H54 (cell line): Measurements from ENCODE around the gene TPRG1.

ENCODE experiments used
- DNase-seq: peaks from one replicate; pipeline ENCODE4 v3.0.0; 2011; ENCODE audit warnings: low spot score, mixed read lengths; ENCODE audit not compliant: insufficient read length
- FAIRE-seq: peaks from 3 replicates; lab custom pipeline; 2011; peaks lifted over from hg19 to GRCh38; lab: Jason Lieb, UNC
- POLR2A ChIP-seq: IDR thresholded peaks from 2 replicates; pipeline ENCODE4 v1.6.1; 2011; ENCODE audit warnings: low read depth, mild to moderate bottlenecking, low read length

TPRG1 gene

DNA sequence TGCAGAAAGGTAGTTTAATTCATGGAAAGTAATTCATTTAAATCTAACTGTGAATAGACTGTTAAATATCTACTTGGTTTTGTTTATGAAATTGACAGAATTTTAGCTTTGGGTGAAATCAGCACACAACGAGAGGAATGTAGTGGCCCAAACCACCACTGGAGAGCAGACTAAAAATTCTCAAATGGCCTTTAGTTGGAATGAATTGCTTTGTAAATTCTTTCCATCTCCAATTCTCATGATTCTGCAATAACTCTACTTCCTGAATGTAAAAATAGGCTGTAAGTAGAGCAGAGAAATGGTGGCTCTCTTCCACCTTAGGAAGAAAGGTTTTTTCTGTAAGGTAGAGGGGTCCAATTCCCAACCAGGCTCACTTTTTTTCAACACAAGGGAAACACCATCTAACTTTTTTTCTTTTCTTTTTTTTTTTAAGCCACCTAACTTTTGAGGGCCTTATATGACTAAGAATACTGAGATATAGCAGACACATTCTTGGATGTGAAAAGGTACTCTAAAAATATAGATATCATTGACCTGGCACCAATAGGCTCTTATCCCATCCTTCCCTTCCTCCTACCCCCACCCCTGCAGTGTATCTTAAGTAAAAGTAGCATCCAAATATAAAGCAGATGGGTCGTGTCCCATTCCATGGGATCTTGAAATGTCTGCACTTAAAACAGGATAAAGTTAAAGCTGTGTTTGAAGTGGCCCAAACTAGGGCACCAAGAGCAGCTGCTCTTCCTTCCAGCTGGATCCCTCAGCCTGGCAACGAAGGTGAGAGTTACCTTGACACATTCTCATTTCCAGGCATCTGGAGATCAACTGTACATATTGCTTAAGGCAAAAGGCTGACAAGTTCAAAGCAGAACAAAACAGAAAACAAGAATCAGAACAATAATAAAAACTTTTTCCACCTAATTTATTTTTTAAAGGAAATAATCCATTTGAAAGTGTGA is 194.1 kb downstream of the TPRG1 start:
- no peak for TF ChIP-seq POLR2A
- no peak for DNase-seq
- FAIRE-seq = peak; percentile 60

GRCh38 chr3:189368384-189368783 is 196.6 kb downstream of the TPRG1 start:
- DNase-seq = no peak
- peak; percentile 43 for FAIRE-seq
- no peak for TF ChIP-seq POLR2A

DNA sequence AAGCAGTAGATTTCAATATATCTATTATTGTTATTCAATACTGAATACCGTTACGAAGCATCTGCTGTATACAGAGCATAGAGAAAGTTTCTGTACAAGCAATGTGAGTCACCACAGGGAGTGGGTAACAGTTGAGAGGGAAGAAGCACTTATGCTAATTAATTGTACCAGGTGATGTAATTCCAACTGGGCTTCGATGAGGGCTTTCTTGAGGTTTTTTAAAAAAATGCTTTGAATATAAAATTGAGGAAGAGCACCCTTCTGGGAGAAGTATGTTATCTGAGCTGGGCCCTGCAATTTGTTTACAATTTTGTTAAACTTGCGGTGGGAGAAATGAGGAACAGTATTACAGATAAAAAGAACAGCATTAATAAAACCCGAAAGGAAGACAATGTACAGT is 197.9 kb downstream of the TPRG1 start:
- no peak for TF ChIP-seq POLR2A
- FAIRE-seq = no peak

GRCh38 chr3:189372243-189372642 is 200.5 kb downstream of the TPRG1 start:
- TF ChIP-seq POLR2A = no peak
- FAIRE-seq (peak; percentile 43), DNase-seq (no peak)

More for the DNA sequence above, 197.9 kb downstream of the TPRG1 start:
- no peak for DNase-seq
